HG02885 (cell line): Measurements from ENCODE around the gene LRRC56.

Source experiments
- ATAC-seq: cut with Tn5 transposase; IDR thresholded peaks from one replicate; pipeline ENCODE4 v1.9.1; 2021; ENCODE audit warnings: mild to moderate bottlenecking; ENCODE audit not compliant: unreplicated experiment, poor library complexity

LRRC56 gene

DNA sequence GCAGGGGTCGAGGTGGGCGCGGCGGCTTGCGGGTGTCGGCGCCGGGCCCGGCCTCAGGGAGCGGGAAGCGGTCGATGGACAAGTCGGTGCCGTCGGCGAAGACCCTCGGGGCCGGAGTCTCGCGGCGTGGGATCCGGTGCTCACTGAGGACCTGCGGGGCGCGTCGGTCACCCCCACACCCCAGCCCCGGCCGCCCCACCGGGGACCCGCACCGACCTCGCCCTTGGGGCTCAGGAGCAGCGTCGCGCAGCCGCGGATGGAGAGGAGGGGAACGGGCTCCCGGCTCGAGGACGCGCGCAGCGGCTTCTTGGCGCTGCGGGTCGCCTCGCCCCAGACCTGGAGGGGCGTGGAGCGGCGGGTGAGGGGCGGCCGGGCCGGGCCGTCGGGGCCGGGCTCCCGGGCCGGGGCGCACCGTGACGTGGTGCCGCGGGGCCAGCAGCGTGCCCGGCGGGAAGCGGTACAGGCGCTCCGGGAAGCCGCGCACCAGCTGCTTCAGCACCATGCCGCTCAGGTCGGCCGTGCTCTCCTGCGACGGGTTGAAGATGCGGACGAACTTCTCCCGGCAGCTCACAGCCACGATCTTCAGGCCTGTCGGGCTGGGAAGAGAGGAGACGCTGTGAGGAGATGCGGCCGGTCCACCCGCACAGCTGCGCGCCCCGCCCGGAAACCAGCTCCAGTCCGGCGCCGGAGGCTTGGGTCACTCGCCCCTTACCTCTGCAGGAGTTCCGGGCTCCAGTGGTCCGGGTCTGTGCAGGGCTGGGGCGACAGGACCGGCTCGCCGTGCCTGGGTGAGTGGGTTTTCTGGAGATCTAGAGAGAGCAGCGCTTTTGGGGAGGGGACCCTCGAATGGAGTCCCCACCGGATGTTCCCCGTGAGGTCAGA lies 18.7 kb downstream of the LRRC56 start:
- ATAC-seq: no peak

DNA sequence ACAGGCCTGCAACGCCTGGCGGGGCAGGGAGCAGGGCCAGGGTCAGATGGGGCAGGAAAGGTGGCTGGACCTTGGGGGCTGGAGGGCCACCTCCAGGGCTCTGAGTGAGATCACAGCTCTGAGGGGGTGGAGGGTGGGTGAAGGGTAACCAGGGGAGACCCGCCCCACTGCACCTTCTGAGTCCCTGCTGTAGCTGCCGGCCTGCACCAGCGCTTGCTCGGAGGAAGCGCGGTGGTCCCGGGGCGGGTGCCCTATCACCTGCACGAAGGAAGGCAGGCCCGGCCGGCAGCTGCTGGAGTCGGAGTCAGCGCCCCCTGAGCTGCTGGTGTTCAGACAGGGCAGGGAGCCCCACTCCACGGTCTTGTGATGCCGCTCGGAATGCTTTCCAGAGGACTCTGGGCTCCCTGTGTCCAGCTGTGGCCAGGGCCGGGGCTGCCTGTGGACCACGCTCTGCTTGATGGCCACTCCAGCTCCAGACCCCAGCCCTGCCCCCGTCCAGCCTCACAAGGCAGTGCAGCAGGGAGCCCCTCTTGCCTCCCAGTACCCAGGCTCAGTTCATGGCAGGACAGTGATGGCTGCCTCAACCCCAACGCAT lies 19.4 kb downstream of the LRRC56 start:
- no peak for ATAC-seq

DNA sequence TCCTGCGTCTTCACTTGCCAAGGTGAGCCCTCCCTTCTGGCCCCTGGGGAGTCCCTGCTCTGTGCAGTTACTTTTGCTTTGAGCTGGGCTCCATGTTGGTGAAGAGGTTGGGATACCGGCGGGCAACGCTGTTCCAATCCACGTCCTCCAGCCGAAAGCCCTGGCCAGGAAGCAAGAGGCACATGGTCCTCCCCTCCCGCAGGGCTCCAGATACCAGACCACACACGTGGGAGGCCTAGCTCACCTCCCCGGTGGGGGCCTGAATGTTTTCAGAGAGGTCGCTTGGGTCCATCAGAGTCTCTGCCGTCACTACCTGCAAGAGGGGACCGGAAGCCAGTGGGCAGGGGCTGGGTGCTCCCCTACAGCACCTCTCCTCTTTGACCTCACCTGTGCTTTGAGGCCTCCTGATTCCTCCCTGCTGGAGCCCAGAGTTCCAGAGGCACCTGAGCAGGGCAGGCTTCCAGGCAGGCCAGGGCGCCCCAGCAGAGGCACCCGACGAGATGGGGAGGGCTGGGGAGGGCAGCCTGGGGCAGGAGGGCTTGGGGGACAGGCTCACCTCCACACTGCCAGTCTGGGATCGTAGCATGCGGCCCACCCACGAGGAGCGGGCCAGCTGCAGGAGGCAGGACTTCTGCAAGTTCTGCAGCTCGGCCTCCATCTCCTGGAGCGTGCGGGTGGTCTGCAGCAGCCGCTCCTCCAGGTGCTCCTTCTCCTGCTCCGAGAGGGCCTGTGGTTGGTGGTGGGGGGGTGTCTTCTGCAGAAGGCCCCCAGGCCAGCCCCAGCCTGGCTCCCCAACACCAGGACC lies 20.2 kb downstream of the LRRC56 start:
- ATAC-seq: no peak

DNA sequence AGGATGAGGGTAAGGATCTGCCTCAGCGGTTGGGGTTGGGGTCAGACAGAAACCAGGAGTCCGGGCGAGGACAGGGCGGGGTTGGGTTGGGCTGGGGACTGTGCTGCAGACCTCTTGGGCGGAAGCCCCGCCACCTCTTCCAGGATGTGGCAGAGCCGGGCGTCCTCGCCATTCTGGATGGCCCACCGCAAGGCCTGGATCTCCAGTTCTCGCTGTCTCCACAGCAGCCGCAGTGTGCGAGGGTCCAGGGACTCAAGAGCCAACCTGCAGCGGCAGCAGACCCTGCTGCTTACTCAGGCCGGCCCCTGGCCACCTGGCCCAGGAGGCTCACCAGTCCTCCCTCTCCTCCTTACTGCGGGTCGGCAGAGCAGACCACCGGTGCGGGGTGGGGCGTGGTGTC lies 21.2 kb downstream of the LRRC56 start:
- no peak for ATAC-seq

DNA sequence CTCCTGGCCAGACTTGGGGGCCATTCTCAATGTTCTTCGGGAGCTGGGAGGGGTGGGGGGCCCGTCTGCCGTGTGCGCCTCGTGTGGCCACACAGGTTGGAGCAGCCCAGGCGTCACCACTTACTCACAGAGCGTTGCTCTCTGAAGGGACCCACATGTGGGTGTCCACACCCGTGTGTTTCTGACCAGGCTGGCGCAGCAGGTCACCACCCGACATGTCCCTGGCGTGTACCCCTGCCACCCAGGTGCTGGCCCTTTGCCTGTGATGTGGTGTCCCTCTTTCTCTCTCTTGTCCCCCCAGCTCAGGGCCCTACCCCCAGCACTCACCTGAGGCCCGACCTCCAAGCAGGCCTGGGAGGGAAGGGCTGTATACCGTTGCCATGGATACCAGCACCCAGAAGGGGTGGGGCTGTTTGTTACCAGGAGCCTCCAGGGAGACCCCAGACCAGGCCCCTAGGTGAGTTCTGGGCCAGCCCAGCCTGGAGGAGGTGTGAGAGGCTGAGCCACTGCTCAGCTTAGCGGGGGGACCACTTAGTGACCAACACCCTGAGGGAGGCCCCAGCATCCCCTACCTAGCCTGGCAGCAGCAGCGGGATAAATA lies 21.8 kb downstream of the LRRC56 start:
- ATAC-seq: no peak

DNA sequence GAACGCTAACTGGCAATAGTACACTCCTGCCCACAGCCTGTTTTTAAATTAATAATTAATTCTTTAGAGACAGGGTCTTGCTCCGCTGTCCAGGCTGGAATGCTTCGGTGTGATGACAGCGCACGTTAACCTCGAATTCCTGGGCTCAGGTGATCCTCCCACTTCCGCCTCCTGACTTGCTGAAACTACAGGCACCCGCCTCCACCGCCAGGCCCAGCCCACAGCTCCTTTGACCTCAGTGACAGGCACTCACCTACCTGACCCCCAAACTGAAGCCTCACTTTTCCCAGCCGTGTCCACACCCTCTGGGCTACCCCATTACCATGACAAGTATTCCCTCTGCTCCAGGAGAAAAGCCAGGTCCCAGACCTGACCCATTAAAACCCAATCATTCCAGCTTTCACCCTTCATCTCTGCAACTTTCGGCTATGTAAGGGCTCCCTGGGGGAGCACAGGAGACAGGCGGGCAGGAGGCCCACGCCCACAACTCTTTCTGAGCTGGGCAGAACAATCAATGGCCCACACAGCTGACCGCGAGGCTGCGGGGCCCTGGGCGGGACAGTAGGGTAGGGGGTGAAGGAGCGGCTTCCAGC lies 22.5 kb downstream of the LRRC56 start:
- no peak for ATAC-seq

DNA sequence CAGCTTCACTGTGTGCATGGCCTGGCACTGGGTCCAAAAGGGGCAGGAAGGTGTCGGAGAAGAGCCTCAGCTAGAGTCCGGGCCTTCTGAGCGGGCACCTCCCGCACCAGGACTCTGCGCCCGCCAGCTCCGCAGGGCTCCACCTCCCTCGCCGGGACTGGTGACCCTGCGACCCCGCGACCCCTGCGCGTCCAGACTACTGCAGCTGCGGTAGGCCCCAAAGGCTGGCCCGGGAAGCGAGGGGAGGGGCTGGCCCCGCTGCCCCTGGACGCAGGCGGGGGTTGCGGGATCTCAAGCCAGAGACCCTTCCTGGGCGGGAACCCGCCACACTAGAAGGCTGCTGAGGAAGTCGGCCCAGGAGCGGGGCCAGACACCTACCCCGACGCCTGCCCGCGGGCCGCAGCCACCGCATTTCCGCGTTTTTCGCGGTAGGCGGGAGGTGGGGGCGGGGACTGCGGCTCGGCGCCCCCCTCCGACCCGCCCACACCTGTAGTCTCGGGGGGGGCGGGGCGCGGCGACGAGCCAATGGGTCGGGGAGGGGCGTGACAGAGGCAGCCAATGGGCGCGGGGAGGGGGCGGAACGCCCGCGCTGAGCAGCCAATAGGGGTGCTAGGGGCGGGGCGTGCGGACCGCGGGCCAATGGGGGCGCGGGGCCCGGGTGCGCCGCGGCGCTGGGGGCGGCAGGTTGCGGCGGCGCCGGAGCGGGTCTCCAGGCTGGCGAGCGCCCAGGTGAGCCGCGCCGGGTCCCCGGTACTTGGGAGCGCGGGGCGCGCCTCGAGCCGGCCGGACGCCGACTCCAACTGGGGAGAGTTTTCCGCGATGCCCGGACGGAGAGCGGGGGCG lies 23.2 kb downstream of the LRRC56 start, which contains the start of the genes LMNTD2 and RASSF7:
LMNTD2 (minus strand) TSS at position 434 of the 843 bp plus-strand sequence; CDS start at position 412, 22 bp downstream.
RASSF7 (plus strand) TSS at position 666 of the 843 bp plus-strand sequence. CDS start 799 bp downstream, outside the sequence.
- ATAC-seq: peak; percentile 89

DNA sequence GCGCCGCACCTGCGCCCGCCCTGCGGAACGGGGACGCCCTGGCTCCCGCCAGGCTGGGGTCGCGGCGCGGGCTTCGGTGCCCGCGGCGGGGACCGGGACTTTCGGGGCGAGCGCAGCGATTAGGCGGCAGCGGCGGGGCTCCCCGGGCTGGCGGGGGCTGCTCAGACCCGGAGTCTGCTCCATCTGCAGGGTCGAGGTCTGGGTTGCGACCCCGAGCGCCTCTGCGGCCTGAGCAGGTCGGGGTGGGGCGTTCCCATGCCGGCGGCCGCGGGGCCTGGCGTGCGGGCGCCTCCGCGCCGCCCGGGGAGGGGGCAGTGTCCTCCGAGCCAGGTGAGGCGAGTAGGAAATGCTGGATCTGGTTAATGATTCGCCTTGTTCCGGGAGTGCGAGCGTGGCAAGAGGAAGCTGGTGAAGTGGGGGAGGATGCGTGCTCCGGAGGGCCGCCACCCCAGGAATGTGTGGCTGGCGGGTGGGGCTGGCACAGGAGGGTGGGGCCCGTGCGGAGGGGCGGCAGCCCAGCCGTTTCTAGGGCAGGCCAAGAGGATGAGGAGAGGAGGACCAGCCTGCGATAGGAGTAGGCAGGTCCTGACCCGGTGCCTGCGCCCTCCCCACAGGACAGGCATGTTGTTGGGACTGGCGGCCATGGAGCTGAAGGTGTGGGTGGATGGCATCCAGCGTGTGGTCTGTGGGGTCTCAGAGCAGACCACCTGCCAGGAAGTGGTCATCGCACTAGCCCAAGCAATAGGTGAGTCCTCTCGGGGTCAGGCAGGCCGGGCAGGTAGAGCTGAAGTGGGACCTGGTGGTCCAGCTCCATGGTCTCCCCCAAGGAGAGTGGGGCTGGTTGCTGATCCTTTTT lies 24.0 kb downstream of the LRRC56 start:
- peak; percentile 21 for ATAC-seq

DNA sequence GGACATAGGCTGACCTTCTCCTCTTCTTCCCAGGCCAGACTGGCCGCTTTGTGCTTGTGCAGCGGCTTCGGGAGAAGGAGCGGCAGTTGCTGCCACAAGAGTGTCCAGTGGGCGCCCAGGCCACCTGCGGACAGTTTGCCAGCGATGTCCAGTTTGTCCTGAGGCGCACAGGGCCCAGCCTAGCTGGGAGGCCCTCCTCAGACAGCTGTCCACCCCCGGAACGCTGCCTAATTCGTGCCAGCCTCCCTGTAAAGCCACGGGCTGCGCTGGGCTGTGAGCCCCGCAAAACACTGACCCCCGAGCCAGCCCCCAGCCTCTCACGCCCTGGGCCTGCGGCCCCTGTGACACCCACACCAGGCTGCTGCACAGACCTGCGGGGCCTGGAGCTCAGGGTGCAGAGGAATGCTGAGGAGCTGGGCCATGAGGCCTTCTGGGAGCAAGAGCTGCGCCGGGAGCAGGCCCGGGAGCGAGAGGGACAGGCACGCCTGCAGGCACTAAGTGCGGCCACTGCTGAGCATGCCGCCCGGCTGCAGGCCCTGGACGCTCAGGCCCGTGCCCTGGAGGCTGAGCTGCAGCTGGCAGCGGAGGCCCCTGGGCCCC lies 24.8 kb downstream of the LRRC56 start:
- ATAC-seq: no peak

GRCh38 chr11:563066-563811 lies 25.9 kb downstream of the LRRC56 start:
- ATAC-seq: no peak

- ATAC-seq: no peak
Observed at GRCh38 chr11:563812-564578, 26.7 kb downstream of the LRRC56 start.

GRCh38 chr11:565921-566509 lies 28.7 kb downstream of the LRRC56 start:
- ATAC-seq: no peak

- no peak for ATAC-seq
Observed at GRCh38 chr11:567011-567628, 29.8 kb downstream of the LRRC56 start.

DNA sequence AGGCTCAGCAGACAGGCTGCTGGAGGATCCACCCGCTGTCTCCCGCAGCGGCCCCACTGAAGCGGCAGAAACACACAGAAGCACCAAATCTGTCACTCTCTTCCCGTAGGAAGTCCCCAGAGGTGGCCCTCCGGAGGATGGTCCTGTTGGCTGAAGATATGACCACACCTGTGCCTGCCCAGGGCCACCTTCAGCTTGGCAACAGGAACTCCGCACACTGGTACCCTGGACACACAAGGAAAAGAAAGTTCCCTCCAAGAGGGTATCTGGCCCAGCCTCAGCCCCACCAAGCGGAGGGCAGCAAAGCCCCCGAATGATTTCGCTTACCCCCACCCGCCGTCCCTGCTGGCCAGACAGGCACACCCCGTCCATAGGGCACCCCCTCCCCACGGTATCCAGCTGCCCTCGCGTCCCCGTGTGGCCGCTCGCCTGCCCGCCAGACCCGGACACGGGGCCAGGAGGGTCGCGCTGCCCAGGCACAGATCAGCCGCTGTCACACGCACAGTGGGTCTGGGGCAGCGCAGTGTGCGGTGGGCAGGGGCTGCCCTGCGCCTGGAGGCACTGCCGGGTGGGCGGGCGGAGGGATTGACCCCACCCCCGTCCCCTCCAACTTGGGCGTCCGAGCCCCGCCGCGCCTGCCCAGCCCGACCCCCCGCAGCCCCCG lies 30.4 kb downstream of the LRRC56 start:
- ATAC-seq: no peak
